AG20443 (cell line): ENCODE results near the gene SMC6.

Experiments used
- DNase-seq: peaks from one replicate; pipeline ENCODE4 v3.0.0; 2012; ENCODE audit warnings: low spot score, mixed read lengths

Gene SMC6

DNA sequence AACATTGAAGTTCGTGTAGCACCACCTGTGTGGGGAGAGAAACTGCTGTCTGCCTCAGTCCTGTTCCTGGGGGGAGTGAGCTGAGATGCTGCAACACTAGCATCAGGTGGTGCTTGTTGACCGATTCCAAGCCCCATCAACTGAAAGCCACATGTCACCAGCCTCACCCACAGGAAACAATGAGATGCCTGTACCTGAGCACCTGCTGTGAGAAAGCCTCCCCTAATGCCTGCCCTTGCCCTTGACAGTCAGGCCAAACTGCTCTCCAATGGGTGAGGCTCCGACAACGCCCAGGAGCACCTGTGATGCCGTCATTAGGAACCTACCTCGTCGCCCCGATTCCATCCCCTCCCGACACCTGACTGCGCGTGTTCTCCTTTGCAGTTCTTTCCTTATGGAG lies 104.6 kb downstream of the SMC6 start:
- no peak for DNase-seq

DNA sequence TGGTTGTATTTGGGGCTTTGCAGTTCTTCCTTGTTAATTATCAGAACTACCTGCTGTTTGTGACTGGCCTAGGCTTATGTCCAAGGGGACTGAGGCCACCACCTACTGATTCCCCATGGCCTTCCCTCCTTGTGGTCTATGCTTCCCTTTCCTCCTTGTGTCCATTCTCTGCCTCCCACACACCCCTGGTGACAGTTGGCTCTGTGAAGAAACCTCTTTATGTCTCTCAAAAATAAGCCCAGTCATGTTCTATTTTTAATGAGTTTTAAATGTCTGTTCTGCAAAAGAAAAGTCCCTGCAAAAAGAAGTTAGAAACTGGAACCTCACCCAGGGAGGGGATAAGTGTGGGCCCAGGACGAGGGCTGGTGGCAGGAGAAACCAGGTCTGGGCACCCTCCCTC lies 105.0 kb downstream of the SMC6 start:
- DNase-seq, result no peak

DNA sequence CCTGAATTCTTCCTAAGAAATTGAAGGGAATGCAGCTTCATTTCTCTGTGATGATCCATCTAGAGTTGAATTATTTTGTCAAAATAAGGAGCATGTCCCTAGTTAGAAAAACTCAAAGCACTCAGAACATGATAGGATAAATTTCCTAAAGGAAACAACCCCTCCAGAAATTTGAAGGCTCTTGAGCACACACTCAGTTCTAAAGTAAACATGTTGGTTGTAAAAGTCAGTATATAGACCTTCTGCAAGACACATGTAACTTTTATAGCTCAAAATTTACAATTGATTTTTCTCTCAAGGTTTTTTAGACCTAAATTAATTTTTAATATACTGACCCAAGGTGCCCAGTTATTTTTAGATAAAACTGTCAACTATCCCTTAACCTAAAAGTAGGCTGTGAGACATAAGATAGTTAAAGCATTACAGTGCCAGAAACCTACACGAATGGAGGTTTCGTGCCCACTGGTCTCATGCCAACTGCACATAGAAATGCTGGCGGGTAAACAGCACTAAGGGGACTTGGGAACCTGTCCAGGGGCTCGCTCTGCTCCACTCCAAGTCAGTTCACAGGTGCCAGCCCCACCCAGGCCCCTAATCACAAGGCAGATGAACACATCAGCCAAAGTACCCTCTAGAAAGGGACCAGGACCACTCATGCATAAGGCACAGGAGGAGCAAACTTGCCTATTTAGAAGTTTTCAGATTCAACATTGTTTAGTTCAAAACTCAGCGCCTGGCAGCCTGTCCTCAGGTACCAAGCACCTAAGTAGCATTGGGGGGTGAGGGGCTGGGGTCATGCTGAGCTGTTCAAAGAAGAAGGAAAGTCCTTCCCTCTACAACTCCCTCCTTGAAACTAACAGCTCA lies 106.5 kb downstream of the SMC6 start:
- no peak for DNase-seq

DNA sequence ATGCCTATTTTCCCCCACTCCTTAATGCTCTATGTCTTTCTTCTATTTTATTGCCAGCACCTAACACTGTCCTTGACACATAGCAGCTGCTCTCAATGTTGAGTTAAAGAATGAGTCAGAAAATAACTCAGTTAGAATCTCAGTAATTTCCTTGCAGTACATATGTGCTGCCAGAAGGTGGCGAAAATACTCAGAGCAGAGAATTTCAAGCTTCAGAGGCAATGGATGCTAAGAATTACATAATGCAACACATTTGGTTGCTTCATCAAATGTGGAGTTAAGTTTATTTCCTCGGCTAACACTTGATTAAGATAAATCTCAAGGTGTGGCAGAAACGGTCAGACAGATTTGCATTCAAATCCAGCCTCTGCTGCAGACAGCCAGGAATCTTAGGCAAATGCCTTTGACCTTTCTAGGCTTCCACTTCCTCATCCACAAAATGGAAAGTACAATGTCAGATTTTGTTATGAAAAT lies 107.5 kb downstream of the SMC6 start:
- peak; percentile 61 for DNase-seq

DNA sequence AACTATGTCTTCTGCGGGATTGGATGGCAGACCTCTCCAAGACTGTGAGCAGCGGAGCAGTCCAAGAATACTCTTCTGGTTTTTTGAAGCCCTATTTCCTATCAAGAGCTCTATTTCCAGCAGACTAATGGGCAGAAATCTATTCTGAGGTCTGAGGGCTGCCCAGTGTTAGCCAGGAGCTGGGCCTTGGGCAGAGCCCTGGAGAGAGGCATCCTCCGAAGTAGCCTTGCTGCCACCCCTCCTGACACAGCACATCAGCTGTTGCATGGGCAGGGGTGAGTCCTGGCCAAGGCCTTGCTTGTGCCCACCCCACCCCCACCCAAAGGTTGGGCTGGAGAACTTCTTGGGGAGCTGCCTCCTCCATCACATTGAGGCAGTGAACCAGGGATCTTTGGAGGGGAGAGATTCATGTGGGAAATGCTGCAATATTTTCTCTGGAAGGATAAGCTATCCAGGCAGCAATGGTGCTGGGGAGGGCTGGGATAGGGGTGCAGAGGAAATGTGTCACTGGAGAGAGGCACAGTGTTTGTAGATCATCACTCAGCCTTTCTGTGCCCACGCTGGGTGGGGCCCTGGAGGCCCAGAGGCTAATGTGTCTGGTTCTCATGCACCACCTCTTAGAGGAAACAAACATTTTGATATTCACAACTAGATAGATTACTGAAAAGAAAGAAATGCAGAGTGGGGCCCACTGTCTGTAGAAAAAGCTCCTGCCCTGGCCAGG lies 108.5 kb downstream of the SMC6 start:
- peak; percentile 35 for DNase-seq

DNA sequence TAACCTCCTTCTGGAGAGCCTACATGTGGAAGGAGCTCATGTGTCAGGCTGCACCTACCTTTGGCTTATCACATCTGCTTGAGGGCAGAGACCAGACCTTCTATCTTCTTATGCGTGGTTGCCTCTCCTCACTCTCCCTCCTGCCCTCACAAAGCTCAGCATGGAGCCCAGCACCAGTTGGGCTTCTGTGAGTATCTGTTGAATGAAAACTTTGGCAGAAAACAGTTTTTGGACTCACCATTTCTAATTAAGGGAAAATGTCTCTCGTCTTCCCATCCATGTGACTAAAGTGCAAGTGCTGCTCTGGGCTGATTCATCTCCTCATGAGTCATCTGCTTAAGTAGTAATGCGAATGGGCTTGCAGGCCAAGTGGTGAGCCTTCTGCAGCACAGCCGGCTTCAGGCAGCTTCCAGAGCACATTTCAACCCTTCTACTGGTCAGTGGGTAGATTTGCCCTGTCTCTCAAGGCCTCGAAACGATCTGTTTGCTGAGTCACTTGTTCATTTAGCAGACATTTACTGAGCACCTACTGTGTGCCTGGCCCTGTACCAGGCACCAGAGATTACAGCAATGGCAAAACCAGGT lies 110.5 kb downstream of the SMC6 start:
- DNase-seq, result peak; percentile 94

DNA sequence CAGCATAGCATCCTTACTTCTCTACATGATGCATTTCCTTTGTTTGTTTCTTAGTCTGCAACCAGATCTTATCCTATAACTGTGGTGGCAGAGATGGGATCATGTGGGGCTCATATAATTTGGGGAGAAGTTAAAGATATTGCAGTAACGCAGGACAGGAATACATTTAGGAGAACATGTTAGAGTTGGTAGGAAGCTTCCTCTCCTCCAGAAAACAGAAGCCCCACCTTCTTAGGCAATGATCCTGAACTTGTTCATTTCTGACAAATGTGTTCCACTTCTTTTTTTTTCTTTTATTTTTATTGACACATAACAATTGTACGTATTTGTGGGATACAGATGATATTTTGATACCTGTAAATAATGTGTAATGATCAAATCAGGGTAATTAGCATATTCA lies 113.2 kb downstream of the SMC6 start:
- DNase-seq, result no peak

DNA sequence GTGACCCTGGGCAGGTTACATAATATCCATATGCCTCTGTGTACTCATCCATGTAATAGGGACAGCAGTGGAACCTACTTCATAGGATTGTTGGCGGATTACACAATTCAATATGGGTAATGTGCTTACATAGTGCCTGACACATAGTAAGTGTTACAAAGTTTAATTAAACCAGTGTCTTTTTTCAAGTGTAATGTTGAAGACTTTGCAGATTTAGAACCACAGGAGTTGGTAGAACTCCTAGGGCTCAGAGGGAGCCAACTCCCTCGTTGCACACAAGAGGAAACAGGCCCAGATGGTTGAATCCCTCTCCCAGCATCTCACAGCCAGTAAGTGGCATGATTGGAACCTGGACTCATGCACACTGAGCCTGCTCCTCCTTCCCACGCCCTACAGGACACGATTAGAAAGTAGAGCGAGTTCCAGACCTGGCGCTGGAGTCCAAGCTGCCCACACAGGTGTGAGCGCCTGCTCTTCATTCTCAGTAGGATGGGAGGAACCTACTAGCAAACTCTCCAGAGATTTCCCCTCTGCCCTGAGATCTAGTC lies 115.3 kb downstream of the SMC6 start:
- DNase-seq, result no peak

DNA sequence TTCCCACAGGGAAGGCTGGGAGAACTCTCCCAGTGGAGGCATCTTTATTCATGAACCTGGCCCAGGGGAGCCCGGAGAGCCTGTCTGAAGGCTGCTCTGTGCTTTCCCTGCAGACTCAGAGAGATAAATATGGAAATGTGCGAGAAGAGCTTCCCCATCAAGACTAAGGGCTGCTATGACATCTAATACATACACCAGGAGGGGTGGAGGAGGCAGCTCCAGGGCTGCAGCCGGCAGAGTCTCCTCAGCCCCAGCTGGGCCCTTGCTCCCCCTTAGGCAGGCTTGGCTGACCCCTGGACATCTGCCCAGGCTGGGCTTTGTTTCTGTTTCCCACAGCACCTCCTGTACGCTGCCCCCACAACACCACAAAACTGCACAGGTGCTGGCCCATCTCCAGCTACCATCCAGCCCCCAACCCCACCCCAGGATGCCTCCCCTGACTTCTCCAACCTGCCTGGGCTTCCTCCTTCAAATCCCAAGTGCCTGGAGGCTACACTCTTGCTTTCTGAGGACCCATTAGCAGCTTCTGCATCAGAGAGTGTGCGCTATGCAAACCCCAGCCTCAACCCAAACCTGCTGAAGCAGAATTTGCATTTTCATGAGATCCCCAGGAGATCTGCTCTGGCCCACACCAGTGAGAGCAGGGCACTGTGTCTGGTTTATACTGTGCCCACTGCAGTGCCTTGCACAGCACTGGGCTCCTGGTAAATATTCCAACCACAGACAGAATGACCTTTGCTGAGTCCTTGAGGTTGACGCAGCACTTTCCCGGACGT lies 116.3 kb downstream of the SMC6 start:
- DNase-seq, result no peak

DNA sequence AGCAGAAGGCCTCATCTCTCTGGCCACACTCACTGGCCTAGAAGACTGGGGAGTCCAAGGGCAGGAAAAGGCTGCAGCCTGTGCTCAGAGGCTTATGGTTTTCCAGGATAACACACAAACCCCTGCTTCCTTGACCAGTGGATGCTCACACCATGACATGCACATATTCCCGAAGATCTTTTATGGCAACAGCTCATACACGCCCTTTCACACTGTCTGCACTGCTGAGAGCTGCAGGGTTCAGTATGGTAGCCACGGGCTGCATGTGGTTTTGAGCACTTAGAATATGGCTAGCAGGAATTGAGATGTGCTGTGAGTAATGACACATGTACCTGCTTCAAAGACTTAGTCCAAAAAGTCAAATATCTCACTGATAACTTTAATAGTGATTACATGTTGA lies 117.4 kb downstream of the SMC6 start:
- DNase-seq, result no peak

DNA sequence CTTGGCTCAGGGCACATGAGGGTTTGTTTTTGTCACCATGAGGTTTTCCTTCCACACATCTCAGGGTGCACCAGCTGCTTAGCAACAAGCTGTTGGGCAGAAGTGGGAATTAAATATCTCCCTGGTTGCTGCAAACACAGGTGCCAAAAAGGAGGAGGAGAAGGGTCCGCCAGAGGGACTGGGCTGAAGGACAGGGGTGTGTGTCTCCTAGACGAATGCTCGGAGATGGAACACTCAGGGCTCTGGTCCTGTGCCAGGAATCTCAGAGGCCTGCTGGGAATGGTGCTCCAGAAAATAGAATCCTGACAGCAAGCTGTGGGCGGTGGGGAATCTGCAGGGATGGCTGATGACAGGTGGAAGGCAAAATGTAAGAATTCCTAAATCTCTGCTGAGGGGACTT lies 118.6 kb downstream of the SMC6 start:
- DNase-seq, result no peak

DNA sequence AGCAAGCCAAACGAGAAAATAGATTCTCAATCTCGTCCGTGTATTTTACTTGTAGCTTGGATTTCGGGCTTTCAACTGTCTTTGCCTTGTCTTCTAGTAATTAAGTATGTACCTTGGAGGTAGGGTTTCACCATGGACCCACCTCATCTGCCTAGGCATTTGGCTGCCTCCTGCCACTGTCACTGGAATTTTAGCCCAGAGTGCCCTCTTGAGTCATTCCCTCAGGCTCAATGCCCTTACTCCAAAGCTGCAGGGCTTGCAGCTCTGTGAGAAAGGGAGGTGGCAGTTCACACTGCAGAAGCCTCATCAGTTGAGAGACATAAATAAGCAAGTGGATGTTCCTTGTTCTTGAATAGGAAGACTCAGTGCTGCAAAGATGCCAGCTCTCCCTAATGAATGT lies 123.5 kb downstream of the SMC6 start:
- no peak for DNase-seq

DNA sequence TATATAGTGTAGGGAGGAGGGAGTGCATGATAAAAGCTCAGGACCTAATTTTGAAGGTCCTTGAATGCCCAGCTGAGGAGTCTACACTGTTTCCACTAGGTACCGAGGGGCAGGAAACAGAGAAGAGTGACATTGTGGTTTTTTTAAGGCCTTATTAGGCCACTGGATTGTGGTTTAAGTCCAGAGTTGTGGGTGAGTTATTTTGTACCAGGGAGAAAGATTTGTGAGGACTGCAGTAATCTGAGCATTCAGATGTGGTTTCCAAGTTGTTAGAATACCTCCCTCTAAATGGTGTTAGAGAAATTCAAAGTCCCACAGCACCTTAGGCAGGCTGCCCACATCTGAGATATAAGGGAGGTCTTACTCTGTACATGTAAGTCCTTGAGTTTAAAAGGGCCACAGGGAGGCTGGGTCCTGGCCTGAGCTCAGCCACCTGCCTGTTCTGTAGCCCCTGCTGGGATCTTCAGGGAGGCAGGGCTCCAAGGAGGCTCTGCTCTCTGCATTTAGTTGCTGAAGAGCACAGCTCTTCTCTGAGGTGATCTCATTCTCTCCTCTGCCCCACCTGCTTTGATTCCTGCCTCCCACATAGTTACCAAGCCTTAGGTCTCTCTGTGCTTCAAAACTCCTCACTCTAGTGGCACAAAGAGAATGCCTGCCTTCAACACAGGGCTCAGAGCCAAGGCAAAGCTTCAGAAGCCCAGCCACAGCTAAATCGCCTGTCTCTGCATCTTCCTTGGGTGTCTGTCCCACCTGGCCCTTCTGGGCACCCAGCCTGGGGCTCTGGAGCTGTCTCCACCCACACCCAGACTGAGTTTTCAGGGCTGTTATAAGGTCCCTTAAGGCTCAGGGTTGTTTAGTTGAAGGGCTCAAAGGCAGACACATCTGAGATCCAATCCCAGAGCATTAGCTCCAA lies 125.0 kb downstream of the SMC6 start:
- no peak for DNase-seq

DNA sequence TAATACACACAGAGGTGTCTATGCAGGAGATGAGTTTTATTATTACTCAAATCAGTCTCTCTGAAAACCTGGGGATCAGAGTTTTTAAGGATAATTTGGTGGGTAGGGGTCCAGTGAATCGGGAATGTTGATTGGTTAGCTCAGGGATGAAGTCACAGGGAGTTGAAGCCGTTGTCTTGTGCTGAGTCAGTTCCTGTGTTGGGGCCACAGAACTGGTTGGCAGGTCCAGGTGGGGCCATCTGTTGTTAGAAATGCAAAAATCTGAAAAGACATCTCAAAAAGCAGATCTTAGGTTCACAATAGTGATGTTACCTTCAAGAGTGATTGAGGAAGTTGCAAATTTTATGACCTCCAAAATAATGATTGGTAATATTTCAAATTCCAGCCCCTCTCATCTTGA lies 126.2 kb downstream of the SMC6 start:
- no peak for DNase-seq

DNA sequence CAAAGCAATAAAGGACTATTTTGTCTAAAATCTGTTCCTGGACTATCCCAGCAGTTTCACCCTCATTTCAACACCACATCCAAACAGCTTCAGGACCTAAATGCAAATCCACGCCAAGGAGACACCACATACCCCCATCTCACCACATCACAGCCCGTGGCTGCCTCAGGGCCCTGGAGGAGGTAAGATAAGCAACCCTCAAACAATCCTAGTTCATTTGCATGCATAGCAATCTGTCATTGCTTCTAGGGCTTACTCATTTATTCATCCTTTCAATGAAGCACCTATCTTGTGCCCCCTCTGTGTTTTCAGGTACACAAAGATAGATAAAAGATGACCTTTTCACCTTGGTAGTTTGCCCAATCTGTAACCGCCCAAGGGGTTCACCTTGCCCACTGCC lies 126.6 kb downstream of the SMC6 start:
- DNase-seq, result no peak

DNA sequence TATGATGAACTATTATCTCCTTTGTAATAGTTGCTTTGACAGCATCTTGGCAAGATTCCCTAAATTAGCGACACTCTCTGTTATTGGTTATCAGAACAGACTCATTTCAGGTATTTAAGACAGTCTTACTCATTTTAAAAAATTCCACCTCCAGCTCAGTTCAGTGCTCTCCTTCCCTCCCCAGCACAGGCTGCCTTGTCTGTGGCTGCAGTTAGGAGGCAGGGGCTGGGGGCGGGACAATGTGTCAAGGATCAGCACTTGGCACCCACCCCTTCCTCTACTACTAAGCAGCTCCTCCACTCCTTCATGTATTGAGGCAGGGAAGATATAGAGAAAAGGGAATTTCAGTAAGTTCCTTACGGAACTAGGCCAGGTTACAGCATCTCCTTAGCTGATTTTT lies 128.2 kb downstream of the SMC6 start:
- no peak for DNase-seq

DNA sequence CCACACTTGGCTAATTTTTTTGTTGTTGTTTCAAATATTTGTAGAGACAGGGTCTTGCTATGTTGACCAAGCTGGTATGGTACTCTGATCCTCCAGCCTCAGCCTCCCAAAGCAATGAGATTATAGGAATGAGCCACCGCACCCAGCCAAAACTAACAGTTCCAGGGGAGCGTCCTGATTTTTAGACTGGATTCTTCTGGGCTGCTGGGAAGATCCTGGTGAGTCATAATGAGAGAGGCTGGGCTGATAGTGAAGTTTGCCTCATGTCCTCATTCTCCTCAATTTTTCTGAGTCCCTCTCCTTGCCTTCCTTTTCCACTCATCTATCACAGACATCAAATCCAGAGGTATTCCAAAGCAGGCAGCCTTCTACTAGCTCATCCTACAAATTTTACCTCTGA lies 131.8 kb downstream of the SMC6 start:
- DNase-seq, result peak; percentile 70

DNA sequence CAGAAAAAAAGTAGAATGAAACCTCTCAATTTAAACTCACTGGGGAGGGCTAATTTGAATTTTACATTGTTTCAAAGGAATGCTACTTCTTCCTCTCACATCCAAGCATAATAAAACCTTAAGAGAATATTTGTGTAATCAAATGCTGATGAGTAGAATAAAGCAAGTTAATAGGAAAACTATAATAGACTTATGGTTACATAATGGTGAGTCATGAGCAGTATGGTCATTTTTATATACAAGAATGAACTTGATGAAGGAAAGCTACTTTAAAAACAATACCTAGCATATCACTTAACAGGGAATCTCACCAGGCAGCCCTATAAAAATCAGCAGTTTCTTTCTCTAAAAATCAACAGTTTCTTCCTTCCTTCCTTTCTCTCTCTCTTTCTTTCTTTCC lies 132.8 kb downstream of the SMC6 start:
- no peak for DNase-seq

DNA sequence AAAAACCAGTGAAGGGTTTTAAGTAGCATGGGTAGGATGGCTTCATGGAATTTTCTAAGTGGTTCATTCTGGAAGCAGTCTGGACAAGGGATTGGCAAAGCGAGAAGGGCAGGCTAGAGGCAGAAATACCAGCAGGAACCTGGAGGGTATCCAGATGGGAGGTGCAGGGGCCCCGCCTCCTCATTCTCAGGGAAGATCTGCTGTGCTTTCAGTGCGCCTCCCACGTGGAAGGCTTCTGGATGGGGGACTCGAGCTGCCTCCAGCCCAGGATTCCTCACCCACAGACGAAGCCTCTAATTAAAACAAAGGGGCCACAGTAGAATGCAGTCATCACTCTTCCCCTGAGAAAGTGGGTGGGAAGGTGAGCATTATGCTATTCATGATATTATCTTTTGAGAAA lies 133.3 kb downstream of the SMC6 start:
- peak; percentile 32 for DNase-seq

DNA sequence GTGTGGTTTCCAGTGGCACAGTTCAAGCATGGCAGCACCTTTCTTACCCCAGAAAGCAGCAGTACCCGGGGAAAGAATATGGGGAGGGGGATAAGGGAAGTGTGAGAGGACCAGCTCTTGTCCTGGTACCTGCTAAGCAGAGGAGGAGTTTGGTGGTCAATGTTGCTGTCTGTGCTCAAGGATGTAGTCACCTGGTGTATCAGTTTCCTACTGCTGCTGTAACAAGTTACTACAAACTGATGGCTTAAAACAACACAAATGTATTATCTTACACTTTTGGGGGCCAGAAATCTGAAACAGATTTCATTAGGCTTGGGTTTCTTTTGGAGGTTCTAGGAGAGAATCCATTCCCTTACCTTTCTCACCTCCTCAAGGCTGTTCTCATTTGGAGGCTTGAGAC lies 135.7 kb downstream of the SMC6 start:
- no peak for DNase-seq

DNA sequence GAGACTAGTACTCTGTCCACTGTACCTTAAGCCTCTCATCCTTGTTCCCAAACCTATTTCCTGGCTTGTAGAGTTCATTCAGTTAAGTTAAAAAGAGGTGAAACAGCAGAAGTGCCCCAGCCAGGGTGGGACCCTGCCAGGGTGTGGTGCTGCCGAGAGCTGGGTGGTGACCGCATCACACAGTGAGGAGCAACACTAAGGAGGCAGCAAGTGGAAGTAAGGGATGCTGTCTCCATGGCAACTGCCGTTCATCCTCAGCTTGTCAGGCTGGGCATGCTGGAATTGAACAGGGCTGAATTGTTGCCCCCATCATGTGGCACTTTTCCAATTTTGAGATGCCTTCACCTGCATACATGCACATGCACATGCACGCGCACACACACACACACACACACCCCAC lies 136.1 kb downstream of the SMC6 start:
- DNase-seq, result no peak
